Activated CD4-positive, alpha-beta T cell treated with anti-CD3 and anti-CD28 coated beads, Interleukin-2, Interleukin-4, amounts not matched to agents 100 ng/mL and 50 ng/mL, durations not matched to agents 16 hours and 8 hours (primary cell): ENCODE measurements around the gene ELAVL4.
"Not testable (repeated sequence)": the region's sequence is repeated elsewhere in the genome, so short reads cannot be mapped to it uniquely, and the experiment has no call there.

Experiments used
- DNase-seq: peaks from one replicate; pipeline ENCODE4 v3.0.0-alpha.2; 2020; ENCODE audit warnings: low spot score

ELAVL4 gene

DNA sequence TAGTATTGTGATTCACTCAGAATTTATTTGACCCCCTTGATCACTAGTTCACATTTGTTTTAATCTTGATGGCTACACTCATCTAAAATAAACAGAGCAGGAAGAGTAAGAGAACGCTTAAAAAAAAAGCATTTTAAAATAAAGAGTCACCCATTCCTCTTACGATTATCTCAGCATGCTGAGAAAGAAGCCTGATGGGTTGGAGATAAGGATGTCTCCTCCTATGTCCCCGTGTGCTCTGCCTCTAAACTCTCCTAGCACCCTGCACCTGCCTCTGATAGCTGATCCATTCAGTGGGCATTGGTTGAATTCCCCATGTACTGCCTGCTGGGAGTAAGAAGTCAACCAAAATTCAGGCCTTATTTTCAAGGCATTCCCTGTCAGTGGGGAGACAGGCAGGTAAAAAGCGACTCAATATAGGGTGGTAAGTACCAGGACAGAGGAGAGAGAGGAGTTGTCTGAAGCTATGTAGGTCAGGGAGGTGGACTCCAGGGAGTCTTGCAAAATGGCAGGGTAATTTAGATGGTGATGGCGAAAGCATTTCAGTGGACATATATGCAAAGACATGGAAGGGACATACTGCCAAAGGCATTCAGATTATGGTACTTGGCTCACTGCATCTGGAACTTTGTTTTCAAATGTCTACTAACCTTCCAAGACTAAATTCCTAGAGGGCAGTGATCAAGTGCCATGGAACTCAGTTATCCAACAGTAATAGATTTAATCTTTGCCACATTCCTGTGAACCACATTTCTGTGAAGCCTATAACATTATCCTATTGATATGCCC, 18.4 kb downstream of the ELAVL4 start:
- no peak for DNase-seq

DNA sequence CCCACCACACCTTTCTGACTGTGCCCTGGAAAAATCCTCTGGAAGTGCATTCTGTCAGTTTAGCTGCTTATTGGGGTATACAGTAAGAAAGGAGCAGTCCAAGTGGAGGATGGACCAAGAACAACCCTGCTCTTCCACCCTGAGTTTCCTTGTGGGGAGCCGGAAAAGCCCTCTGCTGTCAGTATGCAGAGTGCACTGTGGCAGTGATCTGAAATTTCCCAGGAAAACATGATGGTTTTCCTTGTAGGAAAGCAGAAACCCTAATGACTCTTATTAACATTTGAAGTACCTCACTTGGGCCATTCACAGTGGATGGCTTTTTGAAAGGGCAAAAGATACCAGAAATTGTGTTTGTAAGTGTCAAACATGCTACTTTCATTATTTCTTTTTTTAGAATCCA, 20.5 kb downstream of the ELAVL4 start:
- DNase-seq, result no peak

DNA sequence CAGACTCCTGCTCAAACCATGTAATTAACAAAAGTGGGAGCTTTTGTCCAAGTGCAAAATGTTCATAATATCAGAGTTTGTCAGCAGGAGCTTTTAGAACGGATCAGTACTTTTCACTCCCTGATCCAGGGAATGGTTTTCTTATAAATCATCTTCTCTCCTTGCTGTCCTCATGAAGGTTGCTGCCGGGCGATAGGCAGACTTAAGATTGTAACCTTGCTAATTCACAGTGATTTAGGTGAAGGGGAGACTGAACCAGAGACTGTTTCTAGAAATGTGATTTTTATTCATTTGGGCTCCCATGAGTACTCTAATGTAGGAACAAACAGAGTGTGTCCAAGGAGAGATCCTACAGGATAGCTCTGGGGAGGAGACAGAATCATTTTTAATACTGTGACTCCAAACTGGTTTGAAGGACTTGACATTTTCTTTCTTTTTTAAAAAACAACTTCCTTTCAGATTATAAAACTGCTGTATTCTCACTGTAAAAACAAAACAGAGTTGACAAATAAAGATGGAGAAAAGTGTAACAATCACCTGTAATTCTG, 23.7 kb downstream of the ELAVL4 start:
- DNase-seq, result no peak

DNA sequence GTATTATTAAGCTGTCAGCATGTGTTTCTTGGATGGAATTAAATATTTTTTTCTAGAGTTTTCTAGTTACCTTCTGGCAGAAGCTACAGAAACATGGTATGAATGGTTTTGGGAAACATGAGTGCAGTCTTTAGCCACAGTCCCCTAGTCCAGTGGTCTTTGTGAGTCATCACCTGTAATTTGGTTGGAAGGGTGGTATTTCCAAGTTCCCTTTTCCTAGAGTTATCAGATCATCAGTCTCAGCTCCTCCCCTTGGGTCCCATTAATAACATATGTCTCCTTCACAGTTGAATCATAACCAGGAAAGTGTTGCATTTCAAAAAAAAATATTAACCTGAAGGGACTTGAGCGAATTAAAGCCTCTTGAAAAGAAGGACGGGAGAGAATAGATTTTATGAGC, 27.0 kb downstream of the ELAVL4 start:
- DNase-seq, result no peak

DNA sequence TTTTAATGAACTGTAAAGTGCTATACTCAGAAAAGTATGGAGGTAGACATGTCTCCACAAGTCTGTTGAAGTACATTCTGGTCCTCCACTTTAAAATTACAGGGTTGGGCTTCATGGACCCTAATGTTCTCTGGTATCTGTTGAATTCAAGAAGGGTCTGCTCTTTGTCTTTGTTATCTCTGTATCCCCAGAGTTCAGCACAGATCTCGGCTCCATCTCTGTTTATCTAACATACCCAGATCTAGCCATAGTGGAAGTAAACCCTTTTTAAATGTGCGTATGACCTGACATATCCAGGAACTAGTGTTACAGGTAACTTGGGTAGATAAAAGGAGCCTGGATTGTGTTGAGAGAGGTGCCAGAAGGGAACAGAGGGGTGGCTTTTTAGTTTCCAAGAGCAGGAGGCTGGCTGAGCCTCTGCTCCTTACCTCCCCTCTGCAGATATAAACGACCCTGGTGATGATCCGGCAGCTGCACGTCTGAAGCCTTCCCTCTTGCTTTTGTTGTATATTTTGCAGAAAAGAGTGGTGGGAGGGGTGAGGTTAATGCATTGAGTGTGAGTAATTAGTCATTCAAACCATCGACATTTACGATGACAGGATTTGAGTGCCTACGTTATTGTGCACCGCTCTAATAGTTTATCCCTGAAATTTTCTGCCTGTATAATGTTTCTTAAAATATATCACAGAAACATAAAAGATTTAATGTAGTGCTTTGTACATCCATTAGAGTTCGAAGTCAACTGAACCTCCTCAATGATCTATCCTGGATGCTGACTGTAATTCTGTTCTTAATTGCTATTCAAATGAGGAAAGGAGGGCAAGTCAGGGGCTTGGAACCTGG, 30.8 kb downstream of the ELAVL4 start:
- DNase-seq, result no peak

DNA sequence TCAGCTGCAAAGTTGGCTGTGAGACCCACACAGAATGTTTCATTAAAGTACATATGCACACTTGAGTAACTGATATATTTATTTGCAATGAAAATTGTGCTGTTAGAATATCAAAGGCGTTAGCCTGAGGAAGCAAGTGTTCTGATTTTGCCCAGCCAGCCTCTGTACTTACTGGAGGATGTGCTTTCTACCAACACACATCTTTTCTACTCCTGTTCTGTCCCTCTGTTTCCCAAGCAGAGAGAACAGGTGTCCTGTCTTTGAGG, 31.4 kb downstream of the ELAVL4 start:
- DNase-seq, result no peak

DNA sequence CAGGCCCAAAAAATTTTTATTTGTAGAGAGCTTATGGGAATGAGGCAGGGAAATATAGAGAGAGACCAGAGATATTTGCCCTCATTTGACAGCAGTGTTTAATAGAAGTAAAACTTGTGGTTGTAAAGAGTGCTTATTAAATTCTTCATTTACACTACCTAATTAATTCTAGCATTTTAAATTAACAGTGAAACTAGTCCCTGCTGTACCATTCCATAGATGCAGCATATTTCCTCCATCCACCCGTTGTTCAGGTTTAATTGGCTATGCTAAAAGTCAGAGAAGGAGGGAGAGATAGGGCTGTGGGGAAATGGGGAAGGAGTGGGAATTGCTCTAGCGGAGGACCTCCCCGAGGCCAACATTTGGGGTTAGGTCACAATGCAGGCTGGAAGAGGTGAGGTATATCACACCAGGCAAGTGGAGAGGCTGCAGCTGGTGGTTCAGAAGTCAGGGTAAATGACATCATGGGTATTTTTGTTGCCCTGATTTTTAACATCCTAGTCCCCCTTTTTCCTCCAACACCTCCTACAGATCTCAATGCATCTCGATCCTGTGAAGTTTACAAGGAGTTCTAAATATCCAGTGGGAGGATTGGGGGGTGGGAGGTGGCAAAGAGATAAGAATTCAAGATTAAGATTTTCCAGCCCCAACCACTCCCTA, 38.6 kb downstream of the ELAVL4 start:
- DNase-seq, result no peak

DNA sequence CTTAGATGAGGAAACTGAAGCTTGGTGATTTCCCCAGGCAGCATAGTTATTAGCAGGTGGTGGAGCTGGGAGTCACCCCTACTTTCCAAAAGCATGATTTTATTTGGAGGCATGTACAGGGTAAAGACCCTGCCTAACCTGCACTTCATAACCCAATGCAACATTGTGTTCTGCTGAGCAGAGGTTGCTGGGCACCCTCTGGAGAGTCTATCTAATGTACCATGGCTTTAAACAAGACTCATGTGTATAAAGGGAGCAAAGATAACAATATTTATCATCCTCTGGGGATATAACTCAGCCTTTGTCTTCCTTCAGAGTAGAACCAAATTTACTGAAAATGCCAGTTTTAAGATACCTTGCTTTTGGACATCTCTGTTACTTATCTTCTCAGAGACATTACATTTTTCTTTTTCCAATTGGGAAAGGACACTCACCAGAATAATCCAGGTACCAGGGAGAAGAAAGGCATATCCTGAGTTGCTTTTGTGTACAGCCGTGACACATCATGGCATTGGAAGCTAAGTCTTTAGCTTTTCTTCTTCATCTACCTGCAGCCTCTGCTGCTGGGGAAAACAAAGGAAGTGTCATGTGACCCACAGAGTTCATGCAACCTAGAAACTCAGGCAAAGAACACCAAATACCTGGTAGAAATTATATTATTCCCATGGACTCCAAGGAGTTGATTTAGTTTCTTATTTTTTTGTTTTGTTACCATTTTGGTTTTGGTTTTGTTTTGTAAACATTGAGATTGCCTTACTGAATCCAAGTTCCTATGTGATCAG, 39.6 kb downstream of the ELAVL4 start:
- no peak for DNase-seq

DNA sequence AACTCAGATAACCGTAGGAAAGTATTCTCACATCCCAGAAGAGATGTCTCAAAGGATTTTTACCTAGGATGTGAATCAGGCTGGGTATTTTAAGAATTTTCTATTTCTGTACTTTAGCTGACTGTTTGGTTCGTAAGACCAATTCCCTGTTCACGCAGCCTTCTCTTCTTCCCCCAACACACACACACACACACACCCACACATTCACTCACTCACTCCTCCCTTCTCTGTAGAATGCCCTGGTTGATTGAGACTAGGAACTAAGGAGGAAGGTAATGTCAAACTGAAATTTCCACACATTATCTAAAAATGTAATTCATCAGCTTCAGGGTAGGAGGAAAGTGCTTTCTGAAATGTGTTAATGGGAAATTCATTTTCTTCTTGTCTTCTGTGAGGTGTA, 43.5 kb downstream of the ELAVL4 start:
- no peak for DNase-seq

DNA sequence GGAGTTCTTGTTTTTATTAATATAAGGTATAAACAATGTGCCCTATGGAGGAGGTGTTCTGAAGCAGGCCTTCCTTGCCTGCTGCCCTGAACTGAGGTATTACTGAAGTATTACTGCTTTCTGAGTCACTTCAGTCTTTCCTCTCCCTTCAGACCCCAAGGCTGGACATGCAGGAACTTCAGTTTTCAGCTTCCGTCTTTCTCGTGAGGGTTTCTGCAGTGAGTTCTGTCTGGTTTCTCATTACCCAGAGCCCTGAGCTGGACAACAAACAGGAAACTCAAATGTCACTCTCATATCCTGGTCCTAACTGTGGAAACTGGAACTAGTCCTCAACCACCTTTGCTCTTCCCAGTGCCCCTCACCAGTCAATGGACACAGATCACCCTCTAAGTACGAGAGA, 46.8 kb downstream of the ELAVL4 start:
- DNase-seq, result no peak

DNA sequence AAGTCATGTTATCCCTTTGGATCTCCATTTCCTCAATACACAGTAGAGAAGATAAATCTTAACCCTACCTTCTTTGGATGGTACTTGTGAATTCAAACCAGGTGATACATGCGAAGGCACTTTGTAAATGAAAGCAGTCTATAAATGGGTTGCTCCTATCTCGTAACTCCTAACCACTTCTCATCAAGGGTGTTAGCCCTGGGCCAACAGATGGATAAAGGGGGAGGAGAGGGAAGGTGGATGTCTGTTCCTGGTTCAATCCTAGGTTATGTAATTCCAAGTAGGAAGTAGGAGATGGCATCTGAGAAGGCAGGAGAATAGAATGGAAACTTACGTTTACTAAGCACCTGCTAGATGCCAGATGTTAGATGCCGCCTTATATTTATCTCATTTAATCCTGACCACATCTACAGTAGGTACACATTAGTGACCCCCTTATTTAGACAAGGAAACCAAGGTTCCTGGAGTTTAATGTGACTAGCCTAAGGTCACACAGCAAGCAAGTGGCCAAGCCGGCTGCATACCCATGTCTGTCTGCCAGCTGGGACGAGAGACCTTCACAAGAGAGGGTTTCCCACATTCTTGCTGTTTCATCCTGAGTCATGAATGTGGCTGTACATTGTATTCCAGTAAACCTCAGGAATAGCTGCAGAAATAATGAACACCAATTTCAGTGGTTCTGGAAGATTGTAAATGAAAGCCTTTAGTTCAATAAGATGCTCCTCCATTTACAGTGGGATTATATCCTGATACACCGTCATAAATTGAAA, 47.7 kb downstream of the ELAVL4 start:
- DNase-seq, result no peak

DNA sequence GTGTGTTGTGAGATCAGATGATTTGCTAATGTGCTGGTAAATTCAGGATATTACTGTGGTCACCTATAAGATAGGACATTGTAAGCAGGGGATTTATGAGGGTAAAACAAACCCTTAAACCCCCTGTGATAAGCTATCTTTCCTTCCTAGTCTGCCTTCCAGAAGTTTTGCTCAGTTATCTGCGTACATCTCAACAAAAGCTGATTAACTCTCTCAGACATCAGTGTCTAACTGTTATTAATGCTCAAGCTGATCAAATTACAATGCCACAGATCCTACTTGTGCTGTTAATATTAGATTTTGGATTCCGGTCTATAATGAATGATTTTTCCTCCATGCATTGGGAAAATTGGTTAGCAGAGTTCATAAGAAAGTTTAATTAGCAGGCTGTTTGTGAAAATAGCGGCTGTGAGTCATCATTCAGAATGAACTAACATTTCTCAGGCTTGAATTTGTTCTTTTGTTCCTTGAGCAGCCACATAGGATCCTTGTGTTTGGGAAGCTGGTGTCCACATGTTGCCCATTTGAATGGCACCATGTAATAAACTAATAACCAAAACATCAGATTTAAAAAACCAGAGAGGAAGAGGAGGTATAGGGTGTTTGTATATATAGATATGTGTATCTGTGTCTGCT, 48.7 kb downstream of the ELAVL4 start:
- no peak for DNase-seq

DNA sequence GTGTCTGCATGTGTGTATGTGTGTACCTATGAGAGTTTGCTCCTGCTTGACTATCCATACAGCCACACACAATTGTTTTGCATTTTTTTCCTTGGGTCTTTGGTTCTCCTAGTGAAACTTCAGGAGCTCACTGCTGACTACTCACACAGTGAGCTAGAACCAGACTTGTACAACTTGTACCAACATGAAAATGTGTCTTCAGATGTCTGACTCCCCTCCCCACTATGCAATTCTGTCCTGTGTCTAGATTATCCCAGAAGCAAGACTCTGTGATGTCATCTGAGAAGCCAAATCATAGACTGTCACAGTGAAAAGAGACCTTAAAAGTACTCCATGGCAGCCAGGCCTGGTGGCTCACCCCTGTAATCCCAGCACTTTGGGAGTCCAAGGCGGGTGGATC, 49.7 kb downstream of the ELAVL4 start:
- no peak for DNase-seq

DNA sequence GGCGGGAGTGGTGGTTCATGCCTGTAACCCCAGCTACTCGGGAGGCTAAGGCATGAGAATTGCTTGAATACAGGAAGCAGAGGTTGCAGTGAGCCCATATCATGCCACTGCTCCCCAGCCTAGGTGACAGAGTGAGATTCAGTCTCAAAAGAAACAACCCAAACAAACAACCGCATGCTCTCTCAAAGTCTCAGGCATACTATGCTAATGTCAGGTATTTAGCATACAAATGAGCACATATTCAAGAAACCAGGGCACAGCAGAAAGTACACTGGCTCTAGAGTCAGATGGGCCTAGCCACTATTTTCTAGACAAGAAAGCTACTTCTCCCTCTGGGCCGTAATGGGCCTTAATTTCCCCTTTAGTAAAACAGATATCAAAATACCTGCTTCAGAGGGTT, 55.0 kb downstream of the ELAVL4 start:
- DNase-seq, result no peak

DNA sequence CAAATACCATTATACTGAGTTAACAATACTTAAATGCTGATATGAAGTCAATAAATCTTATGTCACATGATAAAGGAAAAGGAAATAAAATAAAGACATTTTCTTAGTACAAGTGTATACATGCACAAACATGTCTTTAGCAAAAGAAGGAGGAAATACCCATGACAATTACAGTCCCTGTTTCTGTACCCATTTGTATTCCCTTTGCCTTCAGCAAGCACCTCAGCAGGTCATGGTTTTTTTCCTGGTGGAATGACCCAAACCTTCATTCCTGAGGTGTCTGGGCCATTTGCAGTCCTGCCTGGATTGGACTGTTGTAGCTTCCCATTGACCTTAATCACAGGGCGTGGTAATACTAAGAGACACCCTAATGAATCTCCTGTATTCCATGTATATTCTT, 57.6 kb downstream of the ELAVL4 start:
- not testable (repeated sequence) for DNase-seq

DNA sequence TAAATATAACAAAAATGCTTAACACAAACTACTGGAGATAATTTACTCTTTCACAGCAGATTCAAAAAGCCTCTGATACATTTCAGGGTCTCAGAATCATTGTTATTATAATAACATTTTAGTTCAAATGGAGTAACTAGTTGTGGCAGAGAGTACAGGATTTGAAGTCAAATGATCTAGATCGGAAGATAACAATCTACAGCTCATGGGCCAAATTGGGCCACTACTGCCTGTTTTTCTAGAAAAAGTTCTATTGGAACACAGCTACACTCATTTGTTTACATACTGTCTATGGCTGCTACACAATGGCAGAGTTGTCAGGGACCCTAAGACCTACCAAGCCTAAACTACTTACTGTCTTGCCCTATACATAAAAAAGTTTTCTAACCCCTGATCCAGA, 63.6 kb downstream of the ELAVL4 start:
- no peak for DNase-seq

DNA sequence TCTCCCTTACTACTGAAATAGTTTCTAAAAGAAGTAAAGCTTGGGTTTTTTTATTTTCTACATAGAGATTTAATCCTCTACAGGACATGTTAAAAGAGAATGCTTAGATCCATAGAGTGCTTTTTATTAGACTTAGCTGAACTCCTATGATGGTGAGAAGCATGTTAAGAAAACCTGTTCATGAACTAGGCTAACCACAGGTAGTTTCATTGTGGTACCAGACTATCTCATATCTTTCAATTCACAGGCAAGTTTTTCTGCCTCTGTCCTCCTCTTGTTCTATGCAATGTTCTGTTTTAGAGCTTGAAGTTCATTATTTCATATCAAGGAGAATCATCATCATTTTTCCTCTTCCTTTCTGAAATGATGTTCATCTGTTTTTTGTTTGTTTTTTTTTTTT, 65.4 kb downstream of the ELAVL4 start:
- no peak for DNase-seq

DNA sequence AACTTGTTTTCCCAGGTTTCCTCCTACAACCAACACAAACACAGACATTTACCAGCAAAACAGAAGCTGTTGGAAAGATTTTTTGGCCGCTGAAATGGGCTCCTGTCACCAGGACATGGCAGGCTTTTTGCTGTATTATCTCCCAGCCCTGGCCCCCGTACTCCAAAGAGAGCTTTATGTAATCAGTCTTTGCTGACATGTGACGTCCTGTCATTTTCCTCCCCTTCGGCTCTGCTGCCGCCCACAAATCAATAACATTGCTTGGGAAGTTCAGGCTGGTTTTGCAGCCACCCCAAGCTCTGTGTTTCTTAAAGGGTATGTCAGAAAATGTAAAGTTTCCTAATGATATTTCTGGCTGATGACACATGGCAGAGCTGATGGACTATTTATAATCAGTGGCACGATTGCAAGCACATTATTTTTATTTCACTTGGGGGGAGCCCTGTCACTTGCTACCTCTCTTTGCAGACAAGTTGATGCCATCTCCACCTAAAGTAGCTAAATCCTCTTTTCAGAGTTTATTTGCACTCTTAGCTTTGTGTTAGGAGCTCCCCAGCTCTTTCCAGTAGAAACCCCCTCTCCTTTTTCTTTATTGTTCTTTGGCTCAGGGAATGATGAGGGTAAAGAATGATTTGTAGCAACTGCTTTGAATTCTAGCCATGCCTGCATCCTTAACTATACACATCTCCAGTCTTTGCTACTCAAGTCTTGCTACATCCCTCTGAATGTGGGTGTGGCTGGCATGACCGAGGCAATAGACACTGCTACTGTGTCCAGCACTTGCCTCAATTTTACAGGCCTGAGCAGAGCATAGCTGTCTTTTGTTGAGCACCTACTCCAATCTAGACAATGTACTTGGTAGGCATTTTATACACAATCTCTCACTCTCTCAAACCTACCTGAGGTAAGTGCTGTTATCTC, 67.3 kb downstream of the ELAVL4 start:
- no peak for DNase-seq

DNA sequence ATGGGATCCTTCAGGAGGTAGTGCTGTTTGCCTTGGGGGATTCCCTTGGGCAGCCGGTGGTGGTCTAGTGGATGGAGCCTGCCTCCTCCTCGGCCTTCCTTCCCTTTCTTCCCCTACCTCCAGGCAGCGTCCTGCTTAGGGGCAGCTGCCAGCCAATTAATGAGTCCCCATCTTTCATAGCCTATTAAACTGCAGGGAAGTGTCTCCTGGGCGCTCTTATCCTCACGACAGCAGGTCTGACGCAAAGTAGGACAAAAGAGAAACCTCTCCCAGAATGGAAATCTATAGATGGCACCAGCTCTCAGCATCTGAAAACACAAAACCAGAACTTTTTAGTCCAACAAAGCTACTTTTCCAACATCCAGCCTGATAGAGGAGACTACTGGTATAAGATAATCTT, 69.3 kb downstream of the ELAVL4 start:
- DNase-seq, result no peak

DNA sequence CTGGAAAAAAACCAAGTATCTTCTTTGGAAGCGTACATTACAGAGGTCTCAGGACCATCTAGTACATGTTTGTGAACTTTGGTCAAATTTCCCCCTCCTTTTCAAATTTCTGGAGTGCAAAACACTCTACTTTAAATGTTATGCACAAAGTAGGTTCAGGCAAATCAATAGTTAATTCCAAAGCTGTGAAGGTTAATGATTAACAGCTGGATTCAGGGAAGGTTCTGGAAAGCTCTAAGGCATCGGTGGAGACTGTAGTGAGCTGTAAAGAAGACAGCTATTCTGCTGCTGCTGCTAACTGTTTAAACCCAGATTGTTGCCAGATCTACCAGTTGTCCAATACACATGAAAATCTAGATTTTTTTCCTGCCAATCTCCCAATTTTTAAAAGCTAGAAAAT, 70.9 kb downstream of the ELAVL4 start:
- no peak for DNase-seq
